Measurements from ENCODE around the gene TNFRSF8.

GRCh38 chr1:12146343-12147112 lies 83.4 kb downstream of the TNFRSF8 start:
- no peak for TF ChIP-seq EZH2 (IDR thresholded peaks at IDR 0.05; ENCODE audit: low read length)
- TF ChIP-seq, protein P1, sequence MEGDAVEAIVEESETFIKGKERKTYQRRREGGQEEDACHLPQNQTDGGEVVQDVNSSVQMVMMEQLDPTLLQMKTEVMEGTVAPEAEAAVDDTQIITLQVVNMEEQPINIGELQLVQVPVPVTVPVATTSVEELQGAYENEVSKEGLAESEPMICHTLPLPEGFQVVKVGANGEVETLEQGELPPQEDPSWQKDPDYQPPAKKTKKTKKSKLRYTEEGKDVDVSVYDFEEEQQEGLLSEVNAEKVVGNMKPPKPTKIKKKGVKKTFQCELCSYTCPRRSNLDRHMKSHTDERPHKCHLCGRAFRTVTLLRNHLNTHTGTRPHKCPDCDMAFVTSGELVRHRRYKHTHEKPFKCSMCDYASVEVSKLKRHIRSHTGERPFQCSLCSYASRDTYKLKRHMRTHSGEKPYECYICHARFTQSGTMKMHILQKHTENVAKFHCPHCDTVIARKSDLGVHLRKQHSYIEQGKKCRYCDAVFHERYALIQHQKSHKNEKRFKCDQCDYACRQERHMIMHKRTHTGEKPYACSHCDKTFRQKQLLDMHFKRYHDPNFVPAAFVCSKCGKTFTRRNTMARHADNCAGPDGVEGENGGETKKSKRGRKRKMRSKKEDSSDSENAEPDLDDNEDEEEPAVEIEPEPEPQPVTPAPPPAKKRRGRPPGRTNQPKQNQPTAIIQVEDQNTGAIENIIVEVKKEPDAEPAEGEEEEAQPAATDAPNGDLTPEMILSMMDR (optimal IDR thresholded peaks at IDR 0.05 in 1 of 3, IDR thresholded peaks at IDR 0.05 in 1 of 3, conservative IDR thresholded peaks at IDR 0.05 in 1 of 3; ENCODE audit: extremely low read depth in 1 of 3, insufficient read depth in 2 of 3, low read length in 3 of 3) = no peak

All from keratinocyte (primary cell).